TTC549 (cell line): ENCODE results near the gene RASAL3.
"Not testable (repeated sequence)": the region's sequence is repeated elsewhere in the genome, so short reads cannot be mapped to it uniquely, and the experiment has no call there.

Experiments used
- FAIRE-seq: peaks from 2 replicates; lab custom pipeline; 2012; peaks lifted over from hg19 to GRCh38; lab: Jason Lieb, UNC

RASAL3 gene

DNA sequence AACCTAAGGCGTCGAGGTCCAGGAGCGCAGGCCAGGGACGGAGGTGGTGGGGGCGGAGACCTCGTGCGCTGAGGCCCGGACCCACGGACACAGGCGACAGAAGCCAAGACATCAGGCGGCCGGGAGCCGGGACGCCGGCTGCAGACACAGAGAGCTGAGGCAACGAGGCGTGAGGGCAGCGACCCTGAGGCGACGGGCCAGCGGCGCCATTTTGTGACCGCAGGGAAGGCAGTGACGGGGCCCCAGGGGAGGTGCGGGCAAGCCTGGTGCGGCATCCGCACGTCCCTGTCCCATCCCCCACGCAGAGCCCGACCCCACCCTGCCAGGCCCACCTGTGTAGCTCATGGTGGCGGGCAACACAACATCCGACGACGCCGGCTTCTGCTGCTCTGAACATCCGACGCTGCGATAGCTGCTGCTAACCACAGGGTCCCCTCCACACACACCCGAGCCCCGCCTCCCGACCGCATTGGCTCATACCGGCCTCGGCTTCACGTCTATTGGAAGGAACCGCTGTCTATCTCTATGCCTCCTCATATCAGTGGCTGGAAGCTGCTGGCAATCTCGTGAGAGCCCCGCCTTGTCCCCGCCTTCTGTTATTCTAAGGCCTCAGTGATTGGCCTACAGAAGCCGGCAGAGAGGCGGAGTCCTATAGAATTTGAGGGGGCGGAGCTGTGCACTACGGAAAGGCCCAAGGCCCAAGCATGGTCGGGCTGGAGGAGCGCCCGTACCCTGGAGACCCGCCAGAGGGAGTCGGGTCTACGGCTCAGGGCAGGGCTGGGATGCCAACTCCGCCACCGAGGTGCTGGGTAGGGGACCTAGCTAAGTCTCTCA lies 45.5 kb downstream of the RASAL3 start, which contains the start of gene AKAP8L:
Gene AKAP8L, minus strand, starts transcription at position 410 of the 834 bp plus-strand sequence. Its CDS starts 65 bp downstream, at position 345.
- peak; percentile 94 for FAIRE-seq

DNA sequence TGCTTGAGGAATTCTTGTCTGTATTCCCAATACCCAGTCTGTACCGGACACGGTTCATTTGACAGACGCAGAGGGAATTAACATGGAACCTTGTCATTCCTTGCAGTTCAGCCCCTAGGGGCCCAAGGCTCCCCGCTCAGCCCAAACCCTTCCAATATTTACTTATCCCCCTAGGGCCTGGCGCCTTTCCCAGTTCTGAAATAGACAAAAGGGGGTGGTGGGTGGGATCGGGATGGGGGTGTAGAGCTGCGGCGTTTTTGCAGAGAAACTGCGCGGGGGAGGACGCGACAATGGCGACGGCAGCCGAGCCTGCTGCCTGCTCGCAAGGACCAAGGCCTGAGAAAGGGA lies 46.1 kb downstream of the RASAL3 start:
- no peak for FAIRE-seq

DNA sequence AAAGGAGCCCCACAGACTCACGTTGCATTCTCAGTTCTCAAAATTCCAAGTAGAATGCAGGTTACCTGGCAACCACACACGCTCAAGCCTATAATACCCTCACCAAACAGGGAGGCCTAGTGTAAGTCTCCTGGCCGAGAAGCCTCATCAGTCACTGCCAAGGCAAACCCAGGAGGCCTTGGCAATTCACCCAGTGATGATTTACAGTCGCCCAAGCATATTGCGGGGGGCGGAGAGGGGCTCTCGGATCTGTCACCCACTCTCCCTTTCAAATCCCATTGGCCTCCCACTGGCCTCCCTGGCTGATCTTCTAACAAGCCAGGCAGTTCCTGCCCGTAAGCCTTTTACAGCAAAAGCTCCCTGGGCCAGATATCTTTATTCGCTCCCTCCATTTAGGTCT lies 46.6 kb downstream of the RASAL3 start:
- no peak for FAIRE-seq

DNA sequence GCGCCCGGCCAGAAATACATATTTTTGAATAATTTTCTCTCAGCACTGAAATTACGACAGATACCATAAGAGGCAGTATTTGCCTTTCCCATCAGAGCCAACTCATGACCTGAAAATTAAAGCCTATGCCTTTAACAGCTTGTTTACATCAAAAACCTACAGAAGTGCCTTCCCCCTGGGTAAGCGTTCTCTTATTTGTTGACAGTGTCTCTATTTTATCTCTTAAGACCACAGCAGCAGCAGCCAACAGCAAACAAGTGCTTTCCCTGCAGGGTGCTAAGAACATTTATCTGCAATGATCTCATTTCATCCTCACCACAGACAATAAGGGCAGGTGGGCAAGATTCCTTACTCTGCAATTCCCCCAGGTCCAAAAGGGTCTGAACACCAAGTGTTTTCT lies 51.5 kb downstream of the RASAL3 start:
- no peak for FAIRE-seq

DNA sequence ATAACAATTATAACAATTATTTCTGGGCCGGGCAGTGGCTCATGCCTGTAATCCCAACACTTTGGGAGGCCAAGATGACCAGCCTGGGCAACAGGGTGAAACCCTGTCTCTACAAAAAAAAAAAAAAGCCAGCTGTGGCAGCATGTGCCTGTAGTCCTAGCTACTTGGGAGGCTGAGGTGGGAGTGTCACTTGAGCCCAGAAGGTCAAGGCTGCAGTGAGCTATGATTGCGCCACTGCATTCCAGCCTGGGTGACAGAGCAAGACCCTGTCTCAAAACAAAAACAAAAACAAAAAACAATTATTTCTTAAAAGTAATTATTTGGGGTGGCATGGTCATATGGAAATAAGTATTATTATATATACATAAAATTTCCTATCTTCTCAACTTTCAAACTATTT lies 53.0 kb downstream of the RASAL3 start:
- FAIRE-seq = not testable (repeated sequence)

DNA sequence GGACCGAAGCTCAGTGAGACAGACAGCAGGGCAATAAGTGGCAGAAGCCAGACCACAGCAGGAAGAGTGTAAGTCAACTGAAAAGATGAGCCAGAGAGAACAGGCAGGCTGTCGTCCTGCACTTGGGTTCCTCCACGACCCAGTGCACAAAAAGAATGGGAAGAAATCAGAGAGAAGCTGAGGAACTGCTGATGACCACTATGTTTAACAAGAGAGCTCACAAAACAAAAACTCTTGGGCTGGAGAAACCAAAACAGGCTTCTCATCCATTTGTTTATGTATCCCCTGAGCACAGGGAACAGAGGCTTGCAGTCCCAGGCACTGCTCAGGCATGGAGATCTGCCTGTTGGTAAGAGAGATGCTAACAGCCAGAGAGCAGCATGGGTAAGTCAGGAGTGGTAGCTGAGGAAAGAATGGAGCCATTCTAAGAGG lies 59.5 kb downstream of the RASAL3 start:
- FAIRE-seq = no peak

DNA sequence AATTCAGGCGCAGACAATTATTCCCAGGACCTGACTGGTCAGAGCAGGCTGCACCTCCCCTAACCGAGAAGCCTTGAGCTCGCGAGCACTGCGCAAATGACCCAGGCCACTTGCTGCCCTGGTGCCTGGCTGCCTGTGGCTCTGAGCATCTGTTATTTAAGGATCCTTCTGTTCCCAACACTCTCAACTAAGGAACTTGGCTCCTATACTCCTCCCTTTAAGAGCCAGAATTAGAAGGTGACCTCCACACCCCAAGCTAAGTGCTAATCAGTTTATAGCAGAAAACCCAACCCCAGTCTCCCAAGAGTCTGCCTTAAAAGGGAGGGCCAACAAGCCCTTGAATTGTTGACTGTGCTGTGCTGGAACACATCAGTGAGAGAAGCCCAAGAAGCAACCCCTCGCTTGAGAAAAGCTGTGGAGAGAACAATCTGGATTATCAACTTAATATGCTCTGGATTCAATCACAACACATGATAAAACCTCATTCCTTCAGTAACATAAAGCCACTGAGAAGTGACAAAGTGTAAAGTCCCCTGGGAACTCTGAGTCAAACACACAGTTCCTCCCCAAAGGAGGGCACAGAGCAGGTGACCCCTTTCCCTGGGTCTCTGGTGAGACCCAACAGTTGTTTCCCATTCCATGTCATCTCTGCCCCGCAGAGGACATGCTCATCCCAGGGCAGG lies 60.1 kb downstream of the RASAL3 start:
- no peak for FAIRE-seq

DNA sequence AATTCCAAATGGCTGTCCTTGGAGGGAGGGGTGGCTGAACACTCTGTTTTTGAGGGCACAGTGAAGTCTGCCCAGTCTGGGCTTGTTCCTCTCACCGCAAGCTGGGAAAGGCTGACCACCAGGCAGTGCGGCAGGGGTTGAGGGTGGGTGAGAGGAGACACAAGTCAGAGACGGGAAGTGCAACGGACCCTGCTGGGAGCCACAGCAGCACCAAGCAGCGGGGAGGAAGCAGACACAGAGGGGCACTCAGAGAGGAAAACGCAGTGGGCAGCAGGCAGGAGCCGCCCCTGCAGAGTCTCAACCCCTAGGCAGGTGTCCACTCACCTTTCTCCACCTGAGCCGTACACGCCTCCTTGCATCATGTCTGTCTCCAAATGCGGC lies 61.2 kb downstream of the RASAL3 start:
- FAIRE-seq = no peak

DNA sequence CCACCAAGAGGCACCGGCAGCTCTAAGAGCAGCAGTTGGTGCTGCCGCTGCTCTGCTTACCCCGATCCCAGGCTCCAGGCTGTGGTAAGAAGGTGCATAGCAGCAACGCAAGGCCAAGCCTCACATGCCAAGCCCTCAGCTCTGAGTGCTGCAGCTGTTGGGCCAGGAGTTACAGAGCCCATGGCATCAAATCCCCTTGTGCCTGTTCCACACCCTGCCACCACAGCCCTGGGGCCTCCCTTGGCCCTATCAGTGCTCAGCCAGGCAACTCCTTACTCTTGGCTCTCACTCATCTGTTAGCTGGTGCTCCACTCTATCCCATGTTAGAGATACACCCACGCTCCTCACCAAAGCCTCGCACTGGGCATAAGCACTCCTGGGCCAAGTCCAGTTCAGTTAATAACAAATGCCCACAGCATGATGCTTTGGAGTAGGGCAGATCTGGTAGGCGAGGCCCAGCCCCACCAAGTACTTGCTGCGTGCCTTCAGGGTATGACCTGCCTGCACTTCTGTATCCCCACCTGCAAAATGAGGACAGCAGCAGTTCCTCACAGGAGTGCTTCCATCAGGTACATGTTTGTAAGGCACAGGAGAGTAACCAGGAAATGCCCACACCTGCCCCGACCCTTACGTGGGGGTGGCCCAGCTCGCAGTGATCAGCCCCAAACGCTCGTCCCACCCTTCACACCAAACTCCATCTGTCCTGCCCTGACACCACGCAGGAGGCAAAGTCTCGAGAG lies 61.8 kb downstream of the RASAL3 start:
- no peak for FAIRE-seq
